T-helper 9 cell (primary cell): ENCODE data around the gene TRIM49D2.
"Not testable (repeated sequence)": the region's sequence is repeated elsewhere in the genome, so short reads cannot be mapped to it uniquely, and the experiment has no call there.

Source experiments
- DNase-seq: peaks from one replicate; pipeline ENCODE4 v3.0.0-alpha.2; 2020
- total RNA-seq, 2 donors: gene quantifications; one replicate each; lab custom pipeline; 2026; lab: John Stamatoyannopoulos, UW

Gene TRIM49D2, protein sequence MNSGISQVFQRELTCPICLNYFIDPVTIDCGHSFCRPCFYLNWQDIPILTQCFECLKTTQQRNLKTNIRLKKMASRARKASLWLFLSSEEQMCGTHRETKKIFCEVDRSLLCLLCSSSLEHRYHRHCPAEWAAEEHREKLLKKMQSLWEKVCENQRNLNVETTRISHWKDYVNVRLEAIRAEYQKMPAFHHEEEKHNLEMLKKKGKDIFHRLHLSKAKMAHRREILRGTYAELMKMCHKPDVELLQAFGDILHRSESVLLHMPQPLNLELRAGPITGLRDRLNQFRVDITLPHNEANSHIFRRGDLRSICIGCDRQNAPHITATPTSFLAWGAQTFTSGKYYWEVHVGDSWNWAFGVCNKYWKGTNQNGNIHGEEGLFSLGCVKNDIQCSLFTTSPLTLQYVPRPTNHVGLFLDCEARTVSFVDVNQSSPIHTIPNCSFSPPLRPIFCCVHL
- total RNA-seq: 0 reads per million in 2 donors

- not testable (repeated sequence) for DNase-seq
These were observed at the start of gene TRIM49D2 for GRCh38 chr11:89923764-89924163. Gene TRIM49D2, plus strand, starts transcription at chr11:89924064. Its CDS starts 2,698 bp downstream, at chr11:89926762.

DNA sequence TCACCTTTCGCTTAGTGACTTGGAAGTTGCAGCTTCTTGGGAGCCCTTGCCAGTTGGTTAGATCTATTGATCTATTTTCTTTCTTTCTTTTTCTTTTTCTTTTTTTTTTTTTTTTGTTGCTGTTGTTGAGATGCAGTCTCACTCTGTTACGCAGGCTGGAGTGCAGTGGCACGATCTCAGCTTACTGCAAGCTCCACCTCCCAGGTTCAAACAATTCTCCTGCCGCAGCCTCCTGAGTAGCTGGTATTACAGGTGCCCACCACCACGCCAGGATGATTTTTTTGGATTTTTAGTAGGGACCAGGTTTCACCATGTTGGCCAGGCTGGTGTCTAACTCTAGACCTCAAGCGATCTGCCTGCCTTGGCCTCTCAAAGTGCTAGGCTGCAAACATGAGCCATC, 46.4 kb upstream of the TRIM49D2 start:
- not testable (repeated sequence) for DNase-seq

- DNase-seq: not testable (repeated sequence)
These were observed 30.6 kb upstream of the TRIM49D2 start for GRCh38 chr11:89893245-89893644.

- not testable (repeated sequence) for DNase-seq
These were observed 23.1 kb upstream of the TRIM49D2 start for GRCh38 chr11:89900809-89901208.

- no peak for DNase-seq
These were observed 1.6 kb upstream of the TRIM49D2 start, which contains the start of gene TRIM49D1 for GRCh38 chr11:89922195-89922660. Gene TRIM49D1, minus strand, starts transcription at chr11:89922245. Its CDS starts 4,535 bp downstream, at chr11:89917710.

DNA sequence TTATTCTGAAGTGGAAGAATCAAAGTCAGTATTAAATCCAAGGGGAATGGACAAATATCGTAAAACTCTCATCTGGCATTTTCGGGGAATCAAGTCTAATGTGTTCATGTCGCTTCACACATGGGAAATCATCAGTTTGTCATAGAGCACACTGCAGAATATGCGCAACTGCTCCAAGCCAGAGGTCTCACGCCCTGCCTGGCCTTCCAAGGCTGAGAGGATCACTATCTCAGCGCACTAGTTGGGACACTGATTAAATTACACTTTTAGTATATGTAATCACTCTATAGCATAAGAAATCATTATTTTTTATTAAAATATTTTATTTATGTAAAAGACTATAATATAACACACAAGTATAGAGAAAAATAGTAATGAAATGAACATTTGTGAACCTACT, 37.0 kb downstream of the TRIM49D2 start:
- DNase-seq: not testable (repeated sequence)

- not testable (repeated sequence) for DNase-seq
These were observed 41.9 kb downstream of the TRIM49D2 start, which contains the start of gene TRIM64 for GRCh38 chr11:89965737-89966136. Gene TRIM64, plus strand, starts transcription at chr11:89966037. Its CDS starts 2,467 bp downstream, at chr11:89968504.
